ENCODE data around the gene CNTNAP2. TPM values are rescaled to one million over a fixed set of nuclear protein-coding genes. Genes with fewer than 3 reads are reported as not detected.
"Not testable (repeated sequence)": the region's sequence is repeated elsewhere in the genome, so short reads cannot be mapped to it uniquely, and the experiment has no call there.

Gene CNTNAP2
- polyA plus RNA-seq, 6 donors from 2014 or later, result 38.2 to 132 (median 77.9) TPM

GRCh38 chr7:148462774-148463173 lies 2346.2 kb downstream of the CNTNAP2 start:
- H3K4me3 Mint-ChIP-seq; H3K27me3 Mint-ChIP-seq; H3K27ac Mint-ChIP-seq; H3K9me3 Mint-ChIP-seq; H3K4me1 Mint-ChIP-seq; ATAC-seq (ENCODE audit: low read depth in 2 of 2); DNase-seq; H3K36me3 Mint-ChIP-seq: not testable (repeated sequence)

- H3K9me3 Mint-ChIP-seq, result peaks cover 0 to 9% (median 1%) of the 10 kb centered on the region in 7 donors
- H3K4me3 Mint-ChIP-seq, result no peak overlapping the region
- H3K4me1 Mint-ChIP-seq, result no peaks in the 10 kb centered on the region
- DNase-seq (no peak), ATAC-seq (ENCODE audit: low read depth in 2 of 2) (no peak)
- H3K27me3 Mint-ChIP-seq, result no peaks in the 10 kb centered on the region
- no peaks in the 10 kb centered on the region for H3K36me3 Mint-ChIP-seq
- peak overlapping the region in 1 of 6 donors; percentile 3 for H3K27ac Mint-ChIP-seq
These were observed 2346.6 kb downstream of the CNTNAP2 start for GRCh38 chr7:148463210-148463609.

DNA sequence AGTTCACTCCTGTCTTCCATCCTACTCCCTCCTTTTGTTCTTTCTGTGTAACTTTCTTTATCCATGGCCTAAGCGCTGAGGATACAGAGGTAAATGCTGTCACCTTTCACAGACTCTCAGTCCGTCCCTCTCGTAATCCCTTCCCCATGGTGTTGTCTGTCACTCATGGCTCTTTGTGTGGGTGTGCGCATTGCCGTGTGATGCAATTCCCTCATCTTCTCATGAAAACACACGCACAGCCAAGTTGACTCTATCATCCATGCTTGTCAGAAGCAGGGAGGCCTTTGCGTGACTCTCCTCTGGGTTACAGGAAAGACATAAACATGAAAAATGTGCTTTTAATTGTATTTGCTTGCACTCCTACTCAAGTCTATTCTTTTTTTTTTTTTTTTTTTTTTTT lies 2348.3 kb downstream of the CNTNAP2 start:
- no peak for ATAC-seq (ENCODE audit: low read depth in 2 of 2)
- H3K27me3 Mint-ChIP-seq, result no peaks in the 10 kb centered on the region

GRCh38 chr7:148465441-148465840 lies 2348.8 kb downstream of the CNTNAP2 start:
- H3K36me3 Mint-ChIP-seq; H3K4me1 Mint-ChIP-seq; H3K9me3 Mint-ChIP-seq; H3K27me3 Mint-ChIP-seq; DNase-seq; ATAC-seq (ENCODE audit: low read depth in 2 of 2); H3K4me3 Mint-ChIP-seq: not testable (repeated sequence)
- H3K27ac Mint-ChIP-seq, result peak overlapping the region in 1 of 6 donors; percentile 20

More for the DNA sequence above, 2348.3 kb downstream of the CNTNAP2 start:
- Mint-ChIP-seq H3K4me3 (no peak overlapping the region), H3K9me3 (peaks cover 0 to 9% (median 1%) of the 10 kb centered on the region in 7 donors), H3K36me3 (no peaks in the 10 kb centered on the region), H3K4me1 (no peaks in the 10 kb centered on the region), H3K27ac (no peak overlapping the region)
- DNase-seq, result no peak

DNA sequence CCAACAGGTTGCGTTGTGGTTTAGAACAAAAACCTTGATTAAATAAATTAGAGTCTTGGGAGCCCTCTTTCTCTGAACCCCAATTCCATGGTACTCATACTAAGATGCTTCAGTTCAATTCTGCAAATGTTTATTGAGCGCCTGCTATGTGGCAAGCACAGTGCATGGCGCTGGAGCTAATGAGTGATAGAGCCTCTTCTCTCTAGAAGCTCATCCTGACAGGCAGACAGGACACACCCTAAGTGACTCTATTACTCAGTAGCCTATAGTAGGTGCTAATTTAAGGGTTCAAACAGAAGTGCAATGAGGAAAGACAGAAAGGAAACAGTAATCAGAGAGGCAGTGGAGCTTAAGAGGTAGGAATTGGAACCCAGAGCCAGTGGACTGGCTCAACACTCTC lies 2349.5 kb downstream of the CNTNAP2 start:
- peak overlapping the region in 2 of 6 donors; percentile 19 to 60 for H3K27ac Mint-ChIP-seq
- ATAC-seq (ENCODE audit: low read depth in 2 of 2) (no peak), DNase-seq (no peak)
- H3K27me3 Mint-ChIP-seq, result peaks cover 0 to 2% (median 0%) of the 10 kb centered on the region in 3 donors
- H3K36me3 Mint-ChIP-seq, result no peaks in the 10 kb centered on the region
- no peaks in the 10 kb centered on the region for H3K4me1 Mint-ChIP-seq
- H3K9me3 Mint-ChIP-seq, result peaks cover 0 to 9% (median 1%) of the 10 kb centered on the region in 7 donors
- H3K4me3 Mint-ChIP-seq, result no peak overlapping the region

GRCh38 chr7:148468700-148469098 lies 2352.1 kb downstream of the CNTNAP2 start:
- no peaks in the 10 kb centered on the region for H3K4me1 Mint-ChIP-seq
- H3K36me3 Mint-ChIP-seq, result no peaks in the 10 kb centered on the region
- peaks cover 0 to 2% (median 0%) of the 10 kb centered on the region in 7 donors for H3K9me3 Mint-ChIP-seq
- peaks cover 0 to 15% (median 0%) of the 10 kb centered on the region in 3 donors for H3K27me3 Mint-ChIP-seq
- peak overlapping the region in 1 of 6 donors; percentile 42 for H3K27ac Mint-ChIP-seq
- DNase-seq (no peak), ATAC-seq (ENCODE audit: low read depth in 2 of 2) (no peak)
- no peak overlapping the region for H3K4me3 Mint-ChIP-seq

All from naive B cell (primary cell).